ENCODE data around the gene PSME3.

DNA sequence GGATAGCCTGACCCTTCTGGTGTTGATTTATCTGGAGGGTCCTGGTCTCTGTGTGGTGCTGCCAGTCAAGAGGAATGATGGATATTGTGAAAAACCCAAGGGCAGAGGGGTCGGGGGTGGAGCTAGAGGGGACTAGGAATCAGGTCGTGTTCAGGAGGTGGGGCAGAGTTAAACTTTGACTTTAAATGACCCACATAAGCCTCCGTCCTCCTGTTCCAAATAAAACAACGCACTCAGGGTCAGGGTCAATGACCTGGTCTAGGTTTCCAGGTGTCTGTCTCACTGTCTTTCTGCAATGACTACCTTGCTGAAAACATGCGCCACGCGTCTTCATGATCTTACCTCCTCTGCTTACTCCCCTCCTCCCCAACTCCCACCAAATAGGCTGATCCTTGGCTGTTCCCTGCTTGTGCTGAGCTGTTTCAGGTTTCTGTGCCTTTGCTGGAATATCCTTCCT is 32.5 kb downstream of the PSME3 start:
- TF ChIP-seq, protein P1, sequence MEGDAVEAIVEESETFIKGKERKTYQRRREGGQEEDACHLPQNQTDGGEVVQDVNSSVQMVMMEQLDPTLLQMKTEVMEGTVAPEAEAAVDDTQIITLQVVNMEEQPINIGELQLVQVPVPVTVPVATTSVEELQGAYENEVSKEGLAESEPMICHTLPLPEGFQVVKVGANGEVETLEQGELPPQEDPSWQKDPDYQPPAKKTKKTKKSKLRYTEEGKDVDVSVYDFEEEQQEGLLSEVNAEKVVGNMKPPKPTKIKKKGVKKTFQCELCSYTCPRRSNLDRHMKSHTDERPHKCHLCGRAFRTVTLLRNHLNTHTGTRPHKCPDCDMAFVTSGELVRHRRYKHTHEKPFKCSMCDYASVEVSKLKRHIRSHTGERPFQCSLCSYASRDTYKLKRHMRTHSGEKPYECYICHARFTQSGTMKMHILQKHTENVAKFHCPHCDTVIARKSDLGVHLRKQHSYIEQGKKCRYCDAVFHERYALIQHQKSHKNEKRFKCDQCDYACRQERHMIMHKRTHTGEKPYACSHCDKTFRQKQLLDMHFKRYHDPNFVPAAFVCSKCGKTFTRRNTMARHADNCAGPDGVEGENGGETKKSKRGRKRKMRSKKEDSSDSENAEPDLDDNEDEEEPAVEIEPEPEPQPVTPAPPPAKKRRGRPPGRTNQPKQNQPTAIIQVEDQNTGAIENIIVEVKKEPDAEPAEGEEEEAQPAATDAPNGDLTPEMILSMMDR (IDR thresholded peaks at IDR 0.05): no peak
- TF ChIP-seq MXD4 (CRISPR knock-in tag; IDR thresholded peaks at IDR 0.05; ENCODE audit: borderline replicate concordance): no peak
- TF ChIP-seq, protein P2, sequence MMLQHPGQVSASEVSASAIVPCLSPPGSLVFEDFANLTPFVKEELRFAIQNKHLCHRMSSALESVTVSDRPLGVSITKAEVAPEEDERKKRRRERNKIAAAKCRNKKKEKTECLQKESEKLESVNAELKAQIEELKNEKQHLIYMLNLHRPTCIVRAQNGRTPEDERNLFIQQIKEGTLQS (CRISPR knock-in tag; conservative IDR thresholded peaks at IDR 0.05): no peak
- TF ChIP-seq ATF1 (CRISPR knock-in tag; IDR thresholded peaks at IDR 0.05): no peak
- TF ChIP-seq CREB1 (CRISPR knock-in tag; IDR thresholded peaks at IDR 0.05): no peak
- TF ChIP-seq, protein P3, sequence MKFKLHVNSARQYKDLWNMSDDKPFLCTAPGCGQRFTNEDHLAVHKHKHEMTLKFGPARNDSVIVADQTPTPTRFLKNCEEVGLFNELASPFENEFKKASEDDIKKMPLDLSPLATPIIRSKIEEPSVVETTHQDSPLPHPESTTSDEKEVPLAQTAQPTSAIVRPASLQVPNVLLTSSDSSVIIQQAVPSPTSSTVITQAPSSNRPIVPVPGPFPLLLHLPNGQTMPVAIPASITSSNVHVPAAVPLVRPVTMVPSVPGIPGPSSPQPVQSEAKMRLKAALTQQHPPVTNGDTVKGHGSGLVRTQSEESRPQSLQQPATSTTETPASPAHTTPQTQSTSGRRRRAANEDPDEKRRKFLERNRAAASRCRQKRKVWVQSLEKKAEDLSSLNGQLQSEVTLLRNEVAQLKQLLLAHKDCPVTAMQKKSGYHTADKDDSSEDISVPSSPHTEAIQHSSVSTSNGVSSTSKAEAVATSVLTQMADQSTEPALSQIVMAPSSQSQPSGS (CRISPR knock-in tag; IDR thresholded peaks at IDR 0.05; ENCODE audit: borderline replicate concordance, low read depth): no peak
- TF ChIP-seq, protein P4, sequence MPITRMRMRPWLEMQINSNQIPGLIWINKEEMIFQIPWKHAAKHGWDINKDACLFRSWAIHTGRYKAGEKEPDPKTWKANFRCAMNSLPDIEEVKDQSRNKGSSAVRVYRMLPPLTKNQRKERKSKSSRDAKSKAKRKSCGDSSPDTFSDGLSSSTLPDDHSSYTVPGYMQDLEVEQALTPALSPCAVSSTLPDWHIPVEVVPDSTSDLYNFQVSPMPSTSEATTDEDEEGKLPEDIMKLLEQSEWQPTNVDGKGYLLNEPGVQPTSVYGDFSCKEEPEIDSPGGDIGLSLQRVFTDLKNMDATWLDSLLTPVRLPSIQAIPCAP (CRISPR knock-in tag; IDR thresholded peaks at IDR 0.05): no peak
- TF ChIP-seq ESRRA (CRISPR knock-in tag; IDR thresholded peaks at IDR 0.05; ENCODE audit: borderline replicate concordance): no peak
- no peak for TF ChIP-seq ETV6 (CRISPR knock-in tag; IDR thresholded peaks at IDR 0.05)
- no peak for TF ChIP-seq RELA (CRISPR knock-in tag; IDR thresholded peaks at IDR 0.05; ENCODE audit: borderline replicate concordance)
- TF ChIP-seq NR2C2 (CRISPR knock-in tag; IDR thresholded peaks at IDR 0.05): no peak

Data from WTC11 (cell line).